ENCODE measurements around the gene SSU72.

GRCh38 chr1:1623181-1623630 is 48.5 kb upstream of the SSU72 start:
- TF ChIP-seq CTCF (IDR thresholded peaks at IDR 0.05) (no peak), POLR2A (IDR thresholded peaks at IDR 0.05) (no peak)
